K562 (cell line): ENCODE measurements around the gene CEP170.
"Not testable (repeated sequence)": the region's sequence is repeated elsewhere in the genome, so short reads cannot be mapped to it uniquely, and the experiment has no call there.

Source experiments
- CTCF ChIP-seq, 3 experiments: IDR thresholded peaks in 2 of 3; conservative IDR thresholded peaks in 1 of 3; 2 replicates each; pipeline ENCODE4 v1.5.1; 2011 to 2012; ENCODE audit warnings: low read length in 3 of 3, mild to moderate bottlenecking in 3 of 3, control low read depth in 2 of 3, improper control_type of control experiment in 1 of 3, inconsistent platforms in 1 of 3, low read depth in 1 of 3, mixed read lengths in 1 of 3, moderate library complexity in 1 of 3; ENCODE audit not compliant: insufficient read depth in 2 of 3
- ETS1 ChIP-seq: conservative IDR thresholded peaks from 2 replicates; pipeline ENCODE4 v1.6.1; 2011; ENCODE audit warnings: low read depth, mild to moderate bottlenecking, low read length; ENCODE audit not compliant: control insufficient read depth
- HDAC1 ChIP-seq, 2 experiments: fragments of 450-650 bp; IDR thresholded peaks; 2 replicates each; pipeline ENCODE4 v1.6.1; 2016 to 2017; ENCODE audit warnings: inconsistent platforms in 1 of 2, mild to moderate bottlenecking in 1 of 2, moderate library complexity in 1 of 2
- MEIS2 ChIP-seq: fragments of 450-650 bp; IDR thresholded peaks from 2 replicates; pipeline ENCODE4 v1.6.1; 2014; ENCODE audit warnings: mild to moderate bottlenecking; ENCODE audit not compliant: partially characterized antibody
- PRDM10 ChIP-seq: fragments of 450-650 bp; IDR thresholded peaks from 2 replicates; pipeline ENCODE4 v1.6.1; 2018; ENCODE audit not compliant: partially characterized antibody
- RNF2 ChIP-seq: sonication (generic); IDR thresholded peaks from 2 replicates; pipeline ENCODE4 v1.6.1; 2016
- SMAD1 ChIP-seq: fragments of 150-350 bp; IDR thresholded peaks from 2 replicates; pipeline ENCODE4 v1.6.1; 2014; ENCODE audit warnings: low read length, low read depth; ENCODE audit not compliant: partially characterized antibody
- U2AF1 ChIP-seq: fragments of 200-400 bp; formaldehyde crosslinking; optimal IDR thresholded peaks from 2 replicates; pipeline ENCODE3; 2017; ENCODE audit warnings: mild to moderate bottlenecking, low read depth, low read length, moderate library complexity
- ZNF124 ChIP-seq: sonication (generic); formaldehyde crosslinking; IDR thresholded peaks from 2 replicates; pipeline ENCODE4 v1.8.1; 2022; ENCODE audit warnings: missing genetic modification reagents
- ZNF639 ChIP-seq, 2 experiments: fragments of 200-800 bp in 1 of 2; sonication (Bioruptor generic) in 1 of 2; sonication (generic) in 1 of 2; formaldehyde crosslinking in 1 of 2; IDR thresholded peaks in 1 of 2; conservative IDR thresholded peaks in 1 of 2; 2 replicates each; pipeline versions ENCODE4 v1.5.0 to v1.6.1; 2016 to 2020; ENCODE audit warnings: missing compliant biosample characterization in 1 of 2, missing genetic modification characterization in 1 of 2, missing genetic modification reagents in 1 of 2
- TF ChIP-seq, protein P1 (sequence below): sonication (generic); formaldehyde crosslinking; IDR thresholded peaks from 2 replicates; pipeline ENCODE4 v1.8.0; 2022; ENCODE audit warnings: mild to moderate bottlenecking, low read depth, missing genetic modification reagents

DNA sequence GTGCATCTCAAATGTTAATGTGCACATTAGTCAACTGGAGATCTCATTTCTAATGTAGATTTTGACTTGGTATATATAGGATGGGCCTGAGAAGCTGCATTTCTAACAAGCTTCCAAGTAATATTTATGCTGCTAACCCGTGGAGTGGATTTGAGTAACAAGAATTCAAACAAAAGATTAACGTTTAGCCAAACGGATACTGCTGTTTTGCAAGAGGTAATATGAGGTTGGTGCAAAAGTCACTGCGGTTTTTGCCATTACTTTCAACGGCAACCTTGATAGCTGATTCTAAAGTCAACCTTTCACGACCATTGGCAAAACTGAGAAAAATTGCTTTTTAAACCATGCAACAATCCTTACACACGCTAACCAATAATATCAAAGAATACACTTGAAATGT lies 70.3 kb downstream of the CEP170 start:
- TF ChIP-seq CTCF (IDR thresholded peaks at IDR 0.05 in 2 of 3, conservative IDR thresholded peaks at IDR 0.05 in 1 of 3; ENCODE audit: insufficient read depth in 2 of 3, low read depth in 1 of 3, low read length in 3 of 3); ETS1; SMAD1; ZNF124 (CRISPR knock-in tag); MEIS2; RNF2; PRDM10; ZNF639 (CRISPR knock-in tag; conservative IDR thresholded peaks at IDR 0.05 in 1 of 2, IDR thresholded peaks at IDR 0.05 in 1 of 2); HDAC1 (IDR thresholded peaks at IDR 0.05); U2AF1: not testable (repeated sequence)
- TF ChIP-seq, protein P1, sequence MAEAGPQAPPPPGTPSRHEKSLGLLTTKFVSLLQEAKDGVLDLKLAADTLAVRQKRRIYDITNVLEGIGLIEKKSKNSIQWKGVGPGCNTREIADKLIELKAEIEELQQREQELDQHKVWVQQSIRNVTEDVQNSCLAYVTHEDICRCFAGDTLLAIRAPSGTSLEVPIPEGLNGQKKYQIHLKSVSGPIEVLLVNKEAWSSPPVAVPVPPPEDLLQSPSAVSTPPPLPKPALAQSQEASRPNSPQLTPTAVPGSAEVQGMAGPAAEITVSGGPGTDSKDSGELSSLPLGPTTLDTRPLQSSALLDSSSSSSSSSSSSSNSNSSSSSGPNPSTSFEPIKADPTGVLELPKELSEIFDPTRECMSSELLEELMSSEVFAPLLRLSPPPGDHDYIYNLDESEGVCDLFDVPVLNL (CRISPR knock-in tag): not testable (repeated sequence)
